NCI-H82 treated with DMSO at 0.1 percent for 48 hours (cell line): ENCODE results near the gene PTCH1.

Source experiments
- DNase-seq: peaks from one replicate; lab custom pipeline; 2025; ENCODE audit not compliant: unreplicated experiment; lab: John Stamatoyannopoulos, UW

PTCH1 gene

GRCh38 chr9:95409650-95410426 is 106.9 kb downstream of the PTCH1 start:
- no peak for DNase-seq

- no peak for DNase-seq
These were observed 109.2 kb downstream of the PTCH1 start for GRCh38 chr9:95407524-95407923.

- no peak for DNase-seq
These were observed 110.7 kb downstream of the PTCH1 start for GRCh38 chr9:95406121-95406520.

GRCh38 chr9:95399261-95399660 is 117.5 kb downstream of the PTCH1 start:
- DNase-seq, result no peak
